ENCODE data around the gene HNRNPA1. TPM values are rescaled to one million over a fixed set of nuclear protein-coding genes. Genes with fewer than 3 reads are reported as not detected.

HNRNPA1 gene
- total and polyA plus RNA-seq, 11 donors: 129 to 735 (median 396) TPM

GRCh38 chr12:54292083-54292930 is 11.8 kb downstream of the HNRNPA1 start:
- WGBS, 4 donors: 71 to 86% (median 80%) methylated on average over 24 to 30 of the region's 30 CpGs
- TF ChIP-seq POLR2A (IDR thresholded peaks at IDR 0.05) (no peak), CTCF (IDR thresholded peaks at IDR 0.05) (no peak)
- DNase-seq (peak in 3 of 5 donors; percentile 19 to 57 (median 48)), ATAC-seq (peak in 3 of 4 donors; percentile 31 to 64 (median 63))
- H3K9me3 ChIP-seq: no peaks in the 10 kb centered on the region
- intact Hi-C loops (cut with DNase I): loop anchor here in 5 of 10 donors (5.0 to 10.0 kb wide), 3 partner anchors 65 to 72 kb away; partner anchors contain the start of gene GPR84 (in 3 of the 5)
- peaks cover 0 to 36% (median under 1%) of the 10 kb centered on the region in 12 donors for H3K4me1 ChIP-seq
- no peaks in the 10 kb centered on the region for H3K27me3 ChIP-seq
- H3K36me3 ChIP-seq: peaks cover 0 to 23% (median 17%) of the 10 kb centered on the region in 9 donors
- H3K4me3 ChIP-seq: no peak overlapping the region
- H3K27ac ChIP-seq: peak overlapping the region in 1 of 12 donors; percentile 24

- intact Hi-C loops (cut with DNase I): loop anchor here in 5 of 10 donors (5.0 to 10.0 kb wide), 3 partner anchors 64 to 72 kb away; partner anchors contain the start of gene GPR84 (in 3 of the 5)
- Histone ChIP-seq H3K27me3 (no peaks in the 10 kb centered on the region), H3K4me3 (no peak overlapping the region), H3K36me3 (peaks cover 0 to 17% (median 11%) of the 10 kb centered on the region in 9 donors), H3K4me1 (peaks cover 0 to 38% (median 0%) of the 10 kb centered on the region in 12 donors), H3K27ac (peak overlapping the region in 1 of 12 donors; percentile 24), H3K9me3 (no peaks in the 10 kb centered on the region)
- DNase-seq: no peak
- 85 to 98% (median 97%) methylated on average over 3 to 7 of the region's 7 CpGs for WGBS, 4 donors
- no peak for ATAC-seq
- no peak for TF ChIP-seq CTCF (IDR thresholded peaks at IDR 0.05)
- no peak for TF ChIP-seq POLR2A (IDR thresholded peaks at IDR 0.05)
These were observed 12.4 kb downstream of the HNRNPA1 start for GRCh38 chr12:54292931-54293241.

GRCh38 chr12:54294152-54294952 is 13.8 kb downstream of the HNRNPA1 start:
- 70 to 78% (median 74%) methylated on average over 9 of the region's 9 CpGs for WGBS, 4 donors
- H3K27ac ChIP-seq: no peak overlapping the region
- H3K9me3 ChIP-seq: no peaks in the 10 kb centered on the region
- TF ChIP-seq POLR2A (IDR thresholded peaks at IDR 0.05) (no peak), CTCF (IDR thresholded peaks at IDR 0.05) (peak; percentile 45 to 68 (median 54))
- H3K4me1 ChIP-seq: peaks cover 0 to 40% (median 0%) of the 10 kb centered on the region in 12 donors
- intact Hi-C loops (cut with DNase I): loop anchor here in 5 of 10 donors (5.0 to 10.0 kb wide), 3 partner anchors 63 to 70 kb away; partner anchors contain the start of gene GPR84 (in 3 of the 5)
- peak in 3 of 4 donors; percentile 51 to 65 (median 61) for ATAC-seq
- H3K36me3 ChIP-seq: peaks cover 0 to 3% (median 0%) of the 10 kb centered on the region in 9 donors
- H3K27me3 ChIP-seq: peaks cover 0 to 10% (median 4%) of the 10 kb centered on the region in 9 donors
- peak; percentile 35 to 74 (median 43) for DNase-seq
- no peak overlapping the region for H3K4me3 ChIP-seq
